ENCODE measurements around the gene CASP2.

DNA sequence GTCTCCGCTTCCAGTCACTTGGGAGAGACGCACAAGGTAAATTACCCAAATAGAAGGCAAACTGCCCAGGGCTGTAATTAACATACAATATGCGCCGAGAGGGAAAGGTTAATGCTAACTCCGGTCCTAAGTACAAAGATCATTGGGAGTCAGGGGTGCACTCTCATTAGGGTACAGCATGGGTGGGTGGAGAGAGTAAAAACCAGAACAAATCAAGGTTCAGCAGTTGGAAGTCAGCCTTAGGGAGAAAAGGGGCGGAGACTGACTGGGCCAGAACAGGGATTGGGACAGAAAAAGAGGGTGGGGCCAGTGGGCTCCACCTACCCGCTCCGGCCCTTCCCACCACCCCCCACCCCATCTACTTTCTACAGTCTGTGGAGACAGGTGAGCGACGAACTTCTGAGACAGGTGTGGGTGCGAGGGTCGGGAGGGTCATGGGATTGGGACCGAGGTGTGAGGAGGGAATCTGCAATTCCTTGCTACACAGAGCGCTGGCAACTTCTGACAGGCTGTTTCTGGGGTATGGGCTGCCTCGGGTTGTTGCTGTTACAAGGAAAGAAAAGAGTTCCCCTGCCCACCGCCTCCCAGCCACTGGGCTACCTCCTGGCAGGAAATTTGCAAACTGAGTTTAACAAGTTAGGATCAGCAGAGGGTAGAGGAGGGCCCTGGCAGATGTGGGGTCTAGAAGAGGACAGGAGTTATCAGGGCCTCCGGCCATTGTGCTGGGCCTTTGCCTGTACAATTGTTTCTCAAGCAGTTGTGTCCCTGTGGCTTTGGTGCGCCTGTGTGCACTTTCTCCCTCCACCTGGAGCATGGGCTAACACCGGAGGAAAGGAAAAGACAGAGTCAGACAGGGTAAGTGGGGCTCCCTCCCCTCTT is 3.3 kb upstream of the CASP2 start, which contains the start of gene TMEM139:
- TF ChIP-seq, protein P1, sequence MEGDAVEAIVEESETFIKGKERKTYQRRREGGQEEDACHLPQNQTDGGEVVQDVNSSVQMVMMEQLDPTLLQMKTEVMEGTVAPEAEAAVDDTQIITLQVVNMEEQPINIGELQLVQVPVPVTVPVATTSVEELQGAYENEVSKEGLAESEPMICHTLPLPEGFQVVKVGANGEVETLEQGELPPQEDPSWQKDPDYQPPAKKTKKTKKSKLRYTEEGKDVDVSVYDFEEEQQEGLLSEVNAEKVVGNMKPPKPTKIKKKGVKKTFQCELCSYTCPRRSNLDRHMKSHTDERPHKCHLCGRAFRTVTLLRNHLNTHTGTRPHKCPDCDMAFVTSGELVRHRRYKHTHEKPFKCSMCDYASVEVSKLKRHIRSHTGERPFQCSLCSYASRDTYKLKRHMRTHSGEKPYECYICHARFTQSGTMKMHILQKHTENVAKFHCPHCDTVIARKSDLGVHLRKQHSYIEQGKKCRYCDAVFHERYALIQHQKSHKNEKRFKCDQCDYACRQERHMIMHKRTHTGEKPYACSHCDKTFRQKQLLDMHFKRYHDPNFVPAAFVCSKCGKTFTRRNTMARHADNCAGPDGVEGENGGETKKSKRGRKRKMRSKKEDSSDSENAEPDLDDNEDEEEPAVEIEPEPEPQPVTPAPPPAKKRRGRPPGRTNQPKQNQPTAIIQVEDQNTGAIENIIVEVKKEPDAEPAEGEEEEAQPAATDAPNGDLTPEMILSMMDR (IDR thresholded peaks at IDR 0.05): no peak
- no peak for TF ChIP-seq POLR2A (IDR thresholded peaks at IDR 0.05)

Measured in esophagus squamous epithelium (tissue), 4 donors.